Mesenchymal stem cell (in vitro differentiated cells and primary cell): ENCODE data around the gene KDM4B.

Source experiments
- DNase-seq: peaks from one replicate; pipeline ENCODE4 v3.0.0-alpha.2; 2013
- H2AFZ ChIP-seq: one replicate; pipeline ENCODE4 v1.6.1; 2013; ENCODE audit warnings: low read depth, mild to moderate bottlenecking, control low read depth, inconsistent platforms, low read length, moderate library complexity
- H2AK5ac ChIP-seq: 2 replicates; pipeline ENCODE4 v1.6.1; 2013; ENCODE audit warnings: low read length, moderate library complexity, mild to moderate bottlenecking, inconsistent platforms; ENCODE audit not compliant: severe bottlenecking
- H2BK120ac ChIP-seq: one replicate; pipeline ENCODE4 v1.6.1; 2013; ENCODE audit warnings: low read depth, mild to moderate bottlenecking, inconsistent platforms, low read length, moderate library complexity
- H2BK12ac ChIP-seq, 2 experiments: one replicate each; pipeline ENCODE4 v1.6.1; 2013; ENCODE audit warnings: inconsistent platforms in 2 of 2, low read length in 2 of 2, mild to moderate bottlenecking in 2 of 2, moderate library complexity in 2 of 2, control low read depth in 1 of 2
- H2BK15ac ChIP-seq: one replicate; pipeline ENCODE4 v1.6.1; 2013; ENCODE audit warnings: mild to moderate bottlenecking, low read depth, inconsistent platforms; ENCODE audit not compliant: poor library complexity, severe bottlenecking
- H2BK5ac ChIP-seq: 2 replicates; pipeline ENCODE4 v1.6.1; 2013; ENCODE audit warnings: low read depth, mild to moderate bottlenecking, low read length, control low read depth, inconsistent platforms; ENCODE audit not compliant: poor library complexity, severe bottlenecking
- H3K14ac ChIP-seq, 2 experiments: one replicate each; pipeline ENCODE4 v1.6.1; 2013; ENCODE audit warnings: inconsistent platforms in 2 of 2, low read length in 2 of 2, control low read depth in 1 of 2, mild to moderate bottlenecking in 1 of 2, moderate library complexity in 1 of 2
- H3K18ac ChIP-seq, 2 experiments: one replicate each; pipeline ENCODE4 v1.6.1; 2013; ENCODE audit warnings: inconsistent platforms in 2 of 2, low read length in 2 of 2, control low read depth in 1 of 2, low read depth in 1 of 2, mild to moderate bottlenecking in 1 of 2
- H3K23ac ChIP-seq, 2 experiments: one replicate each; pipeline ENCODE4 v1.6.1; 2013; ENCODE audit warnings: inconsistent platforms in 2 of 2, low read length in 2 of 2, mild to moderate bottlenecking in 2 of 2, moderate library complexity in 2 of 2, control low read depth in 1 of 2
- H3K27ac ChIP-seq: 2 replicates; pipeline ENCODE4 v1.5.1; 2013; ENCODE audit warnings: mild to moderate bottlenecking, moderate library complexity, low read length, control low read depth, inconsistent platforms; ENCODE audit not compliant: poor library complexity, severe bottlenecking
- H3K27me3 ChIP-seq, 2 experiments: 2 replicates each; pipeline versions ENCODE4 v1.6.1 to v1.7.0; 2013; ENCODE audit warnings: low read length in 2 of 2, mild to moderate bottlenecking in 2 of 2, moderate library complexity in 2 of 2, control low read depth in 1 of 2, inconsistent platforms in 1 of 2; ENCODE audit not compliant: control insufficient read depth in 1 of 2, insufficient read depth in 1 of 2
- H3K36me3 ChIP-seq, 2 experiments: 2 replicates each; pipeline versions ENCODE4 v1.6.1 to v1.7.0; 2013; ENCODE audit warnings: low read length in 2 of 2, control low read depth in 1 of 2, inconsistent platforms in 1 of 2, low read depth in 1 of 2, mild to moderate bottlenecking in 1 of 2; ENCODE audit not compliant: insufficient read depth in 2 of 2, control insufficient read depth in 1 of 2
- H3K4ac ChIP-seq, 2 experiments: one replicate each; pipeline ENCODE4 v1.6.1; 2013; ENCODE audit warnings: inconsistent platforms in 2 of 2, low read length in 2 of 2, mild to moderate bottlenecking in 2 of 2, moderate library complexity in 2 of 2, control low read depth in 1 of 2, low read depth in 1 of 2
- H3K4me1 ChIP-seq: 2 replicates; pipeline ENCODE4 v1.6.1; 2013; ENCODE audit warnings: low read depth, low read length, control low read depth; ENCODE audit not compliant: control insufficient read depth, insufficient read depth
- H3K4me2 ChIP-seq: 2 replicates; pipeline ENCODE4 v1.6.1; 2013; ENCODE audit warnings: low read length, mild to moderate bottlenecking, inconsistent platforms; ENCODE audit not compliant: poor library complexity, severe bottlenecking
- H3K4me3 ChIP-seq, 2 experiments: 2 replicates each; pipeline versions ENCODE4 v1.5.1 to v1.7.0; 2013; ENCODE audit warnings: low read length in 2 of 2, mild to moderate bottlenecking in 2 of 2, control low read depth in 1 of 2, low read depth in 1 of 2; ENCODE audit not compliant: insufficient read depth in 1 of 2
- H3K79me1 ChIP-seq: replicated peaks from 2 replicates; pipeline ENCODE4 v1.6.1; 2013; ENCODE audit warnings: mild to moderate bottlenecking, control low read depth, low read length, inconsistent platforms; ENCODE audit not compliant: poor library complexity, severe bottlenecking
- H3K9ac ChIP-seq: 2 replicates; pipeline ENCODE4 v1.7.0; 2013; ENCODE audit warnings: mild to moderate bottlenecking, low read length, moderate library complexity
- H3K9me3 ChIP-seq: 2 replicates; pipeline ENCODE4 v1.7.0; 2013; ENCODE audit warnings: mild to moderate bottlenecking, low read length; ENCODE audit not compliant: control insufficient read depth
- H4K8ac ChIP-seq: one replicate; pipeline ENCODE4 v1.6.1; 2013; ENCODE audit warnings: inconsistent platforms, mild to moderate bottlenecking, low read length, moderate library complexity
- H4K91ac ChIP-seq: one replicate; pipeline ENCODE4 v1.6.1; 2013; ENCODE audit warnings: mild to moderate bottlenecking, low read length, inconsistent platforms
- whole genome bisulfite sequencing: methylation state at CpG from one replicate; pipeline ENCODE4 v1.1.7; 2013; ENCODE audit warnings: mixed read lengths; 5-methylcytosine and 5-hydroxymethylcytosine counted together

KDM4B gene

DNA sequence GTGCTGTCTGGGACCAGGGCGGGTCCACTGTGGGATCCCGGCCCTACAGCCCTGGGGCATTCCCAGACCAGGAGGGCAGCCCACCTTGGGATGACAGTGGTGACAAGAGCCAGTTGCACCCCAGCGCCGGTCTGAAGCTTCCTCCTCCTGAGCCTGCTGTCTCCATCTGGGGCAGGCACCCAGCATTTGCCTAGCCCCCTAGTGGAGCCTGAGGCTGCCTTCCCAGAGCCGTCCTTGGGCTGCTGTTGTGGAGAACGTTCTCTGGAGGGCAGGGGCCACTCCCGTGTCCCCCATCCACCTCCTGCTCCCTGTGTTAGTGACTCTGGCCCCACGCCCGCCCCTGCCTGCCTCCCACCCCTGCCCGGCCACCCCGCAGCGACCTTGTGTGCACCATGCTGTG is 148.5 kb downstream of the KDM4B start:
- WGBS = 92% methylated on average over 12 of the region's 12 CpGs
- Histone ChIP-seq H2BK5ac (no peak overlapping the region), H3K14ac (no peak overlapping the region), H3K36me3 (peaks cover 33 to 79% of the 10 kb centered on the region in 2 experiments), H3K27ac (no peak overlapping the region), H3K23ac (no peak overlapping the region), H3K4ac (no peak overlapping the region), H3K9ac (no peak overlapping the region), H3K27me3 (no peaks in the 10 kb centered on the region), H3K4me1 (peaks cover 20% of the 10 kb centered on the region), H3K4me2 (no peak overlapping the region), H2AK5ac (no peak overlapping the region), H2BK120ac (no peak overlapping the region), H3K4me3 (no peak overlapping the region), H2BK12ac (no peak overlapping the region), H4K8ac (no peak overlapping the region), H3K9me3 (no peaks in the 10 kb centered on the region), H3K18ac (no peak overlapping the region), H2BK15ac (no peak overlapping the region), H2AFZ (no peak overlapping the region), H4K91ac (no peak overlapping the region), H3K79me1 (peaks cover 7% of the 10 kb centered on the region)
- no peak for DNase-seq

- Histone ChIP-seq H3K4me2 (no peak overlapping the region), H3K79me1 (peaks cover 9% of the 10 kb centered on the region), H3K18ac (no peak overlapping the region), H4K8ac (no peak overlapping the region), H3K9ac (no peak overlapping the region), H3K14ac (no peak overlapping the region), H3K36me3 (peaks cover 33 to 79% of the 10 kb centered on the region in 2 experiments), H2BK120ac (no peak overlapping the region), H3K9me3 (no peaks in the 10 kb centered on the region), H2AFZ (no peak overlapping the region), H3K27me3 (no peaks in the 10 kb centered on the region), H2BK15ac (no peak overlapping the region), H3K4me3 (no peak overlapping the region), H4K91ac (no peak overlapping the region), H2BK12ac (no peak overlapping the region), H2BK5ac (no peak overlapping the region), H3K23ac (no peak overlapping the region), H3K4ac (no peak overlapping the region), H3K27ac (no peak overlapping the region), H3K4me1 (peaks cover 13% of the 10 kb centered on the region), H2AK5ac (no peak overlapping the region)
- no peak for DNase-seq
- 91% methylated on average over 16 of the region's 16 CpGs for WGBS
Measured at GRCh38 chr19:5118026-5118425, 149.1 kb downstream of the KDM4B start.

GRCh38 chr19:5119297-5119998 is 150.5 kb downstream of the KDM4B start:
- peaks cover 6% of the 10 kb centered on the region for H3K4me1 ChIP-seq
- H3K9me3 ChIP-seq = no peaks in the 10 kb centered on the region
- H3K18ac ChIP-seq = no peak overlapping the region
- H3K27ac ChIP-seq = no peak overlapping the region
- H3K4ac ChIP-seq = no peak overlapping the region
- no peak overlapping the region for H3K9ac ChIP-seq
- no peak overlapping the region for H2BK120ac ChIP-seq
- H3K36me3 ChIP-seq = peaks cover 37 to 81% of the 10 kb centered on the region in 2 experiments
- peaks cover 15% of the 10 kb centered on the region for H3K79me1 ChIP-seq
- no peak overlapping the region for H2BK5ac ChIP-seq
- H4K91ac ChIP-seq = peak overlapping the region; percentile 16
- H3K23ac ChIP-seq = no peak overlapping the region
- H2AFZ ChIP-seq = no peak overlapping the region
- 92% methylated on average over 40 of the region's 40 CpGs for WGBS
- no peak overlapping the region for H4K8ac ChIP-seq
- no peak overlapping the region for H2AK5ac ChIP-seq
- no peaks in the 10 kb centered on the region for H3K27me3 ChIP-seq
- H2BK12ac ChIP-seq = no peak overlapping the region
- DNase-seq = no peak
- H3K4me3 ChIP-seq = no peak overlapping the region
- no peak overlapping the region for H3K14ac ChIP-seq
- H2BK15ac ChIP-seq = no peak overlapping the region
- H3K4me2 ChIP-seq = no peak overlapping the region

GRCh38 chr19:5120321-5120720 is 151.4 kb downstream of the KDM4B start:
- Histone ChIP-seq H3K4me3 (no peak overlapping the region), H3K27ac (no peak overlapping the region), H3K4ac (no peak overlapping the region), H3K14ac (no peak overlapping the region), H3K4me1 (peaks cover 12% of the 10 kb centered on the region), H2BK15ac (no peak overlapping the region), H2BK120ac (no peak overlapping the region), H3K9ac (no peak overlapping the region), H3K36me3 (peaks cover 43 to 76% of the 10 kb centered on the region in 2 experiments), H3K18ac (no peak overlapping the region), H4K91ac (no peak overlapping the region), H2AFZ (no peak overlapping the region), H3K9me3 (no peaks in the 10 kb centered on the region), H3K79me1 (peaks cover 15% of the 10 kb centered on the region), H3K23ac (no peak overlapping the region), H4K8ac (no peak overlapping the region), H3K27me3 (no peaks in the 10 kb centered on the region), H2AK5ac (no peak overlapping the region), H2BK5ac (no peak overlapping the region), H2BK12ac (no peak overlapping the region), H3K4me2 (no peak overlapping the region)
- 95% methylated on average over 8 of the region's 8 CpGs for WGBS
- DNase-seq = no peak
